Measurements from ENCODE around the gene ZNF559. TPM values are rescaled to one million over a fixed set of nuclear protein-coding genes. Genes with fewer than 3 reads are reported as not detected.
"Not testable (repeated sequence)": the region's sequence is repeated elsewhere in the genome, so short reads cannot be mapped to it uniquely, and the experiment has no call there.

Gene ZNF559
- total RNA-seq, 1 donor from 2014 or later = 23.6 TPM

GRCh38 chr19:9313756-9314155 lies 10.2 kb upstream of the ZNF559 start:
- peaks cover 4% of the 10 kb centered on the region for H3K27me3 Mint-ChIP-seq (ENCODE audit: unreplicated experiment)
- peaks cover 17% of the 10 kb centered on the region for H3K36me3 Mint-ChIP-seq (ENCODE audit: unreplicated experiment)
- H3K4me1 Mint-ChIP-seq (ENCODE audit: low read depth, unreplicated experiment) = no peaks in the 10 kb centered on the region
- no peak for TF ChIP-seq CTCF (IDR thresholded peaks at IDR 0.05; ENCODE audit: partially characterized antibody, unreplicated experiment)
- no peak overlapping the region for H3K4me3 Mint-ChIP-seq (ENCODE audit: unreplicated experiment)
- H3K9me3 Mint-ChIP-seq (ENCODE audit: unreplicated experiment) = peaks cover 19% of the 10 kb centered on the region
- no peak overlapping the region for H3K27ac Mint-ChIP-seq (ENCODE audit: unreplicated experiment)
- DNase-seq = no peak

- no peak for TF ChIP-seq CTCF (IDR thresholded peaks at IDR 0.05; ENCODE audit: partially characterized antibody, unreplicated experiment)
- peaks cover 4% of the 10 kb centered on the region for H3K4me1 Mint-ChIP-seq (ENCODE audit: low read depth, unreplicated experiment)
- H3K36me3 Mint-ChIP-seq (ENCODE audit: unreplicated experiment) = peaks cover 24% of the 10 kb centered on the region
- peaks cover 21% of the 10 kb centered on the region for H3K9me3 Mint-ChIP-seq (ENCODE audit: unreplicated experiment)
- H3K27ac Mint-ChIP-seq (ENCODE audit: unreplicated experiment) = no peak overlapping the region
- H3K4me3 Mint-ChIP-seq (ENCODE audit: unreplicated experiment) = no peak overlapping the region
- peaks cover 15% of the 10 kb centered on the region for H3K27me3 Mint-ChIP-seq (ENCODE audit: unreplicated experiment)
- no peak for DNase-seq
These were observed 2.6 kb upstream of the ZNF559 start for GRCh38 chr19:9321338-9321737.

GRCh38 chr19:9321756-9322155 lies 2.2 kb upstream of the ZNF559 start:
- not testable (repeated sequence) for DNase-seq; H3K4me1 Mint-ChIP-seq (ENCODE audit: low read depth, unreplicated experiment); H3K27ac Mint-ChIP-seq (ENCODE audit: unreplicated experiment); H3K4me3 Mint-ChIP-seq (ENCODE audit: unreplicated experiment)
- peaks cover 26% of the 10 kb centered on the region for H3K36me3 Mint-ChIP-seq (ENCODE audit: unreplicated experiment)
- H3K9me3 Mint-ChIP-seq (ENCODE audit: unreplicated experiment) = peaks cover 21% of the 10 kb centered on the region
- peaks cover 15% of the 10 kb centered on the region for H3K27me3 Mint-ChIP-seq (ENCODE audit: unreplicated experiment)

GRCh38 chr19:9322201-9322600 lies 1.8 kb upstream of the ZNF559 start:
- Mint-ChIP-seq H3K36me3 (ENCODE audit: unreplicated experiment) (peaks cover 26% of the 10 kb centered on the region), H3K9me3 (ENCODE audit: unreplicated experiment) (peaks cover 21% of the 10 kb centered on the region)

GRCh38 chr19:9323557-9323918 lies 441 bp upstream of the ZNF559 start:
- H3K4me1 Mint-ChIP-seq (ENCODE audit: low read depth, unreplicated experiment) = peaks cover 4% of the 10 kb centered on the region
- peak; percentile 27 for DNase-seq
- no peak for TF ChIP-seq CTCF (IDR thresholded peaks at IDR 0.05; ENCODE audit: partially characterized antibody, unreplicated experiment)

More at GRCh38 chr19:9322201-9322600, 1.8 kb upstream of the ZNF559 start:
- H3K27me3 Mint-ChIP-seq (ENCODE audit: unreplicated experiment) = peaks cover 15% of the 10 kb centered on the region
- not testable (repeated sequence) for H3K4me1 Mint-ChIP-seq (ENCODE audit: low read depth, unreplicated experiment); DNase-seq; H3K4me3 Mint-ChIP-seq (ENCODE audit: unreplicated experiment); H3K27ac Mint-ChIP-seq (ENCODE audit: unreplicated experiment)

GRCh38 chr19:9324584-9324962 lies 594 bp downstream of the ZNF559 start:
- Mint-ChIP-seq H3K27ac (ENCODE audit: unreplicated experiment) (peak overlapping the region; percentile 45), H3K27me3 (ENCODE audit: unreplicated experiment) (peaks cover 15% of the 10 kb centered on the region), H3K36me3 (ENCODE audit: unreplicated experiment) (peaks cover 36% of the 10 kb centered on the region), H3K4me1 (ENCODE audit: low read depth, unreplicated experiment) (peaks cover 4% of the 10 kb centered on the region), H3K9me3 (ENCODE audit: unreplicated experiment) (peaks cover 26% of the 10 kb centered on the region), H3K4me3 (ENCODE audit: unreplicated experiment) (peak overlapping the region; percentile 90)
- no peak for DNase-seq
- no peak for TF ChIP-seq CTCF (IDR thresholded peaks at IDR 0.05; ENCODE audit: partially characterized antibody, unreplicated experiment)

More at GRCh38 chr19:9323557-9323918, 441 bp upstream of the ZNF559 start:
- Mint-ChIP-seq H3K9me3 (ENCODE audit: unreplicated experiment) (peaks cover 26% of the 10 kb centered on the region), H3K4me3 (ENCODE audit: unreplicated experiment) (peak overlapping the region; percentile 90), H3K27me3 (ENCODE audit: unreplicated experiment) (peaks cover 15% of the 10 kb centered on the region), H3K27ac (ENCODE audit: unreplicated experiment) (peak overlapping the region; percentile 73), H3K36me3 (ENCODE audit: unreplicated experiment) (peaks cover 34% of the 10 kb centered on the region)

Measured in glutamatergic neuron (in vitro differentiated cells).